Activated T-helper 1 cell treated with anti-CD3 and anti-CD28 coated beads, Interleukin-2, amount 50 U/mL, for 16 hours (primary cell): ENCODE data around the gene SLC25A28.
A peak's percentile ranks its signal among the peaks of the same experiment; 100 is the strongest.

Experiments
- DNase-seq, 2 donors: peaks; one replicate each; pipeline ENCODE4 v3.0.0-alpha.2; 2020; ENCODE audit warnings: low read depth in 1 of 2, low spot score in 1 of 2

SLC25A28 gene, protein sequence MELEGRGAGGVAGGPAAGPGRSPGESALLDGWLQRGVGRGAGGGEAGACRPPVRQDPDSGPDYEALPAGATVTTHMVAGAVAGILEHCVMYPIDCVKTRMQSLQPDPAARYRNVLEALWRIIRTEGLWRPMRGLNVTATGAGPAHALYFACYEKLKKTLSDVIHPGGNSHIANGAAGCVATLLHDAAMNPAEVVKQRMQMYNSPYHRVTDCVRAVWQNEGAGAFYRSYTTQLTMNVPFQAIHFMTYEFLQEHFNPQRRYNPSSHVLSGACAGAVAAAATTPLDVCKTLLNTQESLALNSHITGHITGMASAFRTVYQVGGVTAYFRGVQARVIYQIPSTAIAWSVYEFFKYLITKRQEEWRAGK

DNA sequence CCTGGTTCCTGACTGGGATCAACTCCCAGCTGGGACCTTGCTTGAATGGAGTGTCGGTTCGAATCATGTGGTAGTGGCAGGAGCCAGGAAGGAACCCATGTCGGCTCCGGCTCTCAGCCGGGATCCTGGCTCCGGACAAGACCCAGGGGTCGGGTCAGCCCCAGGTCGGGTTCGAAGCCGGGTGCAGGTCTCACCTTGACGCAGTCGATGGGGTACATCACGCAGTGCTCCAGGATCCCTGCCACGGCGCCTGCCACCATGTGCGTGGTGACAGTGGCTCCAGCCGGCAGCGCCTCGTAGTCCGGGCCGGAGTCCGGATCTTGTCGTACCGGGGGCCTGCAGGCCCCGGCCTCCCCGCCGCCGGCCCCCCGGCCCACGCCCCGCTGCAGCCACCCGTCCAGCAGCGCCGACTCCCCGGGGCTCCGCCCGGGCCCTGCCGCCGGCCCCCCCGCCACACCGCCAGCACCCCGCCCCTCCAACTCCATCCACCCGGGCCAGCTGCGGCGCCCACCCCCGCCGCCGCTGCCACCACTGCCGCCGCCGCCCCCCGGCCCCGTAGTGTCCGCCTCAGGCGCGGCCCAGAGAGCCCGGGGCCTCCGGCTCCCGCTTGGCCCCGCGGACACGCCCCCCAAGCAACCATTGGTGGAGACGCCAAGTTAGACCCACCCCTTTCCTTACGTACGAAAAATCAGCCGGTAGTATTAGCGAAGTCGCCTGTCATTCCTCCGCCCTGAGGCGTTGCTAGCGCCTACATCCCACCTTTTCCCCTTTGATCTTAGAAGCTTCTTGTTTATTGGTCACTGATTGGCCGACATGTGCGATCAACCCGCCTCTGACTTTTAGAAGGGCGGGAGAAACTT is at the start of gene SLC25A28:
Gene SLC25A28 (minus strand): TSS at position 589 of the 860 bp plus-strand sequence. CDS start 104 bp downstream, at position 485.
- peak; percentile 81 to 87 for DNase-seq

DNA sequence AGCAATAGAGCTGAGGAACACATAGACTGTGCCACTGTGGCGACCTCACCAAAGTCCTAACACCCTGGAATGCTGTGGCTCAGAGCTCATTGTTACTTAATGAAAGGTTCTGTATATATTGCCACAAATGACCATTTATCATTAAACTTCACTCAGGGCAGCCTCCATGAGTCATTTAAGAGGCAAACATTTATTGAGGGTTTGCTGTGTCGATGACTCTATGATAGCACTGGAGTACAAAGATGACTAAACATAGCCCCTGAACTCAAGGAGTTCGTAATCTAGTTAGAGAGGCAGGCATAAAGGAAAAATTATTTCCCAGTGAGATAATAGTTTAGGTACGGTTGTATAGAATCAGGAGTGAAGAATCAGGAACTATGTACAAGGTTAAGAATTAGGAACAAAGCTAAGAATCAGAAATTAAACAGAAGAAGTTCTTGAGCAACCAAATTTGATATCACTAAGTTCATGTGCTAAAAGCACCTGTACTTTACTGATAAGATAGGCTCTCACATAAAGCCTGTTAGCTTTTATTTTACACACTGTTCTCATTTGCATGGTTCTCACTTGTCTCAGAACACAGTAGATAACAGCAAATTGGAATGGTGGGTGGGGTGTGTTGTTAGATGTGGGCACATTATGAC is 47.0 kb upstream of the SLC25A28 start:
- no peak for DNase-seq

DNA sequence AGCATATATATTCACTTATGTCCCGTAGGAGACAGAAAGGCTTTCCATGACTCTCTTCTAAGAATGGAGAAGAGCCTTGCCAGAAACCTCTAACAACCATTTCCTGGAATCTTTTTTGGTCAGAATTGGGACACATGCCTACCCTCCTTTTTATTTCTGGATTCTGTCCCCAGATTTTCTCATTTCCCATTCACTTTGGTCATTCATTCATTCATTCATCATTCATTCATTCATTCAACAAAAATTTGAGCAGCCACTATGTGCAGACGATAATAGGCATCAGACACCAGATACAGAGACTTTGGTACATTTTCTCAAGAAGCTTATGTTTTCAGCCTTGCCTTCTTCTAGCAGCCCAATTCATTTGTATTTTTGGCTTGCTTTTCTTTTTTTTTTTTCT is 45.1 kb upstream of the SLC25A28 start:
- DNase-seq: no peak

DNA sequence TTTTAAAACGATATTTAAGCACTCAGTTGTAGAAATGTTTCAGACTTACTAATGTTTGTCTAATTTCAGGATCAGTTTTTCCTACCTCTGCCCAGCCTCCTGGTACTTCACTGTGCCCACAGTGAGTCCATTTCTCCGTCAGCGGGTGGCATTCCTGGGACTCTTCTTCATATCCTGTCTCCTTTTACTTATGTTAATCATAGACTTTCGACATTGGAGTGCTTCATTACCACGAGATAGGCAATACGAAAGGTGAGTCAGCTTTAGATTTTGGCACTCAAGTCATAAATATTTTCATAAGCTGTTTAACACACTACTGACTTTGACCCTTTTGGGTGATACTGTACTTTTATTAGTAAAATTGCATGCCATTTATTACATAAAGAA is 41.1 kb upstream of the SLC25A28 start:
- DNase-seq: no peak

DNA sequence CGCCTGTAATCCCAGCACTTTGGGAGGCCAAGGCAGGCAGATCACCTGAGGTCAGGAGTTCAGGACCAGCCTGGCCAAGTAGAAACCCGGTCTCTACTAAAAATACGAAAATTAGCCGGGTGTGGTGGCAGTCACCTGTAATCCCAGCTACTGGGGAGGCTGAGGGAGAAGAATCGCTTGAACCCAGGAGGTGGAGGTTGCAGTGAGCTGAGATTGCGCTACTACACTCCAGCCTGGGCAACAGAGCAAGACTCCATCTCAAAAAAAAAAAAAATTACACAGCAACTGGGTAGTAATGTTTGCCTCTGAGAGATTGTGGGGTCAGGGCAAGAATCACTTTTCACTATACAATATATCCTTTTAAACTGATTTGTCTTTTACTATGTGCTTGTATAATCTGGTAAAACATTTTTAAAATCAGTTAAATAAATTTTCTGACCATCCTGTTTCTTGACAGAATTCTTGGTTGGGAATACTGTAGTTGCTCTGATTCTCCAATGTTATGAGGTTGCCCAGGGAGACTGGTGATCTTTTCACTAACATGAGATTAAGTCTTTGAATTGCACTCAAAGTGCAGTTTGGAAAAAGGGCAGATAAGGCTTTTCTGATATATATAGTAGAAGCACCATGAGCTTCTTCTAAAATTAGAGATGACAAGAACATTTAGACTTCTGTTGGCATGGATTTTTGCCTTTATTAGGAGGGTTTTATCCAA is 40.6 kb upstream of the SLC25A28 start:
- DNase-seq: no peak

DNA sequence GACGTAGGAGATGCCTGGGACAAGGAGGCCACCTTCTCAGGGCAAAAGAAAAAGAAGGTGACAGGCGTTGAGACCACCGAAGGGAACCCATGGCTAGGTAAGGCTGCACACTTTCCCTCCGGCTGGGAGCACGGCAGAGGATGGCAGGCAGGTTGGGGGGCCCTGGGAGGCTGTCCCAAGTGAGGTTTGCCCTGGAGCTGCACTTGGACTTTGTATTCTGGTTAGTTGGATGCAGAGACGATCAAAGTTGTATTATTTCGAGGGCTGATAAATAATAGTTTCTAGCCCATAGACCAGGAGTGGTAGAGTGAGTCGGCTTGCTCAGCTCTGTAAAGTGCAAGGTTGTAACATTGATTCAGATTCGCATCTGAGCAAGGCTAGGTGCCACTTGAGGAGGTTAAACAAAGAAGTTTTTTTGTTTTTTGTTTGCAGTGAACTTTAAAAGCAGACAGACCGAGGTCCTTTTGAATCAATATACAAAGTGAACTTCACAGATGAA is 39.7 kb upstream of the SLC25A28 start:
- no peak for DNase-seq

DNA sequence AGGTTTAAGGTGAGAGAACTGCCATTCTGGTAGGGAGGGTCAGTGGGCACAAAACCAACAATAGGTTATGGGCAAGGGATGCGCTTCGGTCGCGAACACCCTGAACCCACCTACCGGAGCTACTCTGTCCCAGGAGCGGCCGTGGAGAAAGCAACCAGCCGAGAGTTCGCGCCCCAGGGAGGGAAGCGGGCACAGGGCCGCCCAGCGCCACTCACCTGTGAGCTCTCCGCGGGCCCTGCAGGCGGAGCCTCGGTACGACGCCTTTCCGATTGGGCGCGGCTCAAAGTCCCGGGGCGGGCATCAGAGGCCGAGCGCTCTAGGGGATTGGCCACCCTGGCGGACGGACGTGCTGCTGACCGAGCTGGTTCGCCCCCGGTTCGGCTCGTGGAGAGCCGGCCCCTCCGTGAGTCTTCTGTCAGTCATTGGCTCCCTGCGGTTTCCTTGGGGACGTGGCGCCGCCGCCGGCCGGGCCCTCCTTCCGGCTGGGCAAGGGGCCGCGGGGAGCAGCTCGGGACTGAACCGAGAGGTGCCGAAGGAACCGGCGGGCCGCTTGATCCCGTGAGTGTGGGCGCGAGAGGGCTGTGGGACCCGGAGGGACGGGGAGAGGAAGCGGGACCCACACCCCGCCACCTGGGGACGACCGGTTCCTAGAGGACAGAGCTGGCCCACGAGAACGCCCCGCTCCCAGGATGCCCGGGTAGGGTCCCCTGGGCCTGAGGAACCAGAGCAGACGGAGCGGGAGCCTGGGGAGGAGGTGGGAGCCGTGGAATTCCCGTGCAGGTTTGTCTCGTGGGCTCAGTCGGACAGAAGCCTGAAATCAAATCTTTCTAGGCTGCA is 39.0 kb upstream of the SLC25A28 start, which contains the start of gene ENTPD7:
Gene ENTPD7 (plus strand): TSS at position 479 of the 837 bp plus-strand sequence. CDS start 448 bp downstream, outside the sequence.
- peak; percentile 74 to 86 for DNase-seq

DNA sequence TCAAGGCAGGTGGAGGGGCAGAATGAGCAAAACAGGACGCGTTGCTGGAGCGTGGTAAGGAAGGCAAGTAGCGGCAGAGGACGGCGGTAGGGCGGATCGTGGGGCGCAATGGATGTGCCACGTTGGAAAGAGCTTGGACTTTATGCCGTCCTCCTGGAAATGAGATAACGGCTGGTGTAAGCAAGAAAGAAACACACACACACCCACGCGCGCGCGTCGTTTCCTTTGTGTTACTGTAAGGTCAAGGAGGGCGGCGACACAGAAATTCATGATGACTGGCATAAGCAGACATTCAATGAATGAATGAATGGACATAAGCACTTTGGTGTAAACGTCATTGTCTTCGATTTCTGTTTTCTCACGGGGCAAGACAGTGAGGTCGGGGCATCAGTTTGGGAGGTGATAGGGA is 38.4 kb upstream of the SLC25A28 start:
- DNase-seq: peak in 1 of 2 donors; percentile 36

DNA sequence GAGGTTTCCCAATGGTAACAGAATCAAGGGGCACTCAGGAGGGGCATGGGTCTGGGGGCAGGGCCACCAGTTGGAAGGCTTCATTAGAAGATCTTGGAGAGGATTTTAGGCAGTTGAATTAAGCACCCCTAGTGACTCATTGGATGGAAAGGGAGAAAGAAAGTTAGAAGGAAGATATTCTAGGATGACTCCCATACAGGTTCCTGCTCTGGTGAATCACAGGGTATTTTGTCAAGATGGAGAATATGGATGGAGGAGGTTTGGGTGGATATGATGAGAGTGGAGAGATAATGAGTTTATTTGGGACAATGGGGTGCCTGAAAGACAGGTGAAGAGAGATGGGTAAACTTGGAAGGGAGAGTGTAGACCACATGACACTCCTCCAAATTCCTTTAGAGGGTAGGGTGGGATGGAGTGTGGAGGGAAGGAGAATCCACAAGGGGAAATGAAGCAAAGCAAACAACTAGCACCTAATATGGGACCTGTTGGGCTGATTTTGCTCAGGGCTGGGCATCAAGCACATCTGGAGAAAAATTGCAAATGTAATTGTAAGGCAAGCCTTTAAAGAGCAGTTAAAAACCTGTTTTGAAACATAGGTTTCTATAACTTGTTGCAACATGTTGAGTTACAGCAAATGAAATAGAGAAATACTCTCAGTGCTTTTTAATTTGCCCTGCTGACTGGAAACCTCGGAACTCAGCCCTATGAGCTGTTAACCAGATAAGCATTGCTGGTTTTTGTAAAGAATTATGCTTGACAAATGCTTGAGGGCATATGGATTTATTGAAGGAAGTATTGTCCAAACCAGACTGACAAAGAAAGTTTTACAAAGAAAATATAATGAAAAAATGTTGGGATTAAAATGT is 36.2 kb upstream of the SLC25A28 start:
- DNase-seq: no peak

DNA sequence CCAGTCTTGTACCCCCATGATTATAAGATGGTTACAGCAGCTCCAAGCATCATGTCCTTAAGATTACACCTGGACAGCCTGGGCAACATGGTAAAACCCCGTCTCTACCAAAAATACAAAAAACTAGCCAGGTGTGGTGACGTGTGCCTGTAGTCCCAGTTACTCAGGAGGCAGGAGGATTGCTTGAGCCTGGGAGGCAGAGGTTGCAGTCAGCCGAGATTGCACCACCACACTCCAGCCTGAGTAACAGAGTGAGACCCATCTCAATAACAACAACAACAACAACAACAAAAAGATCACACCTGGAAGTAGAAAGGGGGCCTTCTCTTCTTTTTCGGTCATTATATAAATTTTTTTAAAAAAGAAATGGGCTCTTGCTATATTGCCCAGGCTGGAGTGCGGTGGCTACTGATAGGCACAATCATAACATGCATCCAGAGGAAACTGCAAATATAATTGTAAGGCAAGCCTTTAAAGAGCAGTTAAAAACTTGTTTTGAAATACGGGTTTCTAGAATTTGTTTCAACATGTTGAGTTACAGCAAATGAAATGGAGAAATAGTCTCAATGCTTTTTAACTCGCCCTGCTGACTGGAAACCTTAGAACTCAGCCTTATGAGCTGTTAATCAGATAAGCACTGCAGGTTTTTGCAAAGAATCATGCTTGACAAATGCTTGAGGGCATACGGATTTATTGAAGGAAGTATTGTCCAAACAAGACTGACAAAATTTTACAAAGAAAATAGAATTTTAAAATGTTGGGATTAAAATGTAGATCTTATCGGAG is 34.3 kb upstream of the SLC25A28 start:
- DNase-seq: no peak

DNA sequence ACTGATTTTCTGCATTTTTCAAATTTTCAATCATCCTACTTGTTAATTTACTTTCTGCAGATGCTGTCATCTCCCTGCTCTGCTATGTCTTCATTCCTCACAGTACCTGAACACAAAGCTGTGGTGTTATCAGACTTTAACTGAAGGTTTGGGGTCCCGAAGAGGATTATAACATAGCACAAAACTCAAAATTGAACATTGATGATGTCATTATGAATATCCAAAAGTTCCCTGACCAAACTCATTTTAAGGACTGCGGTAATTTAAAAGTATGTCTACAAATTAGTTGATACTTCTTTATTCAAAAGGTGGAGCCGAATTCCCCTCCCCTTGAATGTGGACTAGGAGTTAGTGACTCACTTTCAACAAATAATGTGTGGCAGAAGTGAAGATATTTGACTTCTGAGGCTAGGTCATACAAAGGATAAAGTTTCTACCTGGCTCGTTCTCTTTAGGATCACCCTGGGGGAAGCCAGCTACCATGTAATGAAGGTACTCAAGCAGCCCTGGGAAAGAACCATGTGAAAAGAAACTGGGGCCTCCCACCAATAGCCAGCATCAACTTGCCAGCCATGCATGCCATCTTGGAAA is 32.7 kb upstream of the SLC25A28 start:
- no peak for DNase-seq

DNA sequence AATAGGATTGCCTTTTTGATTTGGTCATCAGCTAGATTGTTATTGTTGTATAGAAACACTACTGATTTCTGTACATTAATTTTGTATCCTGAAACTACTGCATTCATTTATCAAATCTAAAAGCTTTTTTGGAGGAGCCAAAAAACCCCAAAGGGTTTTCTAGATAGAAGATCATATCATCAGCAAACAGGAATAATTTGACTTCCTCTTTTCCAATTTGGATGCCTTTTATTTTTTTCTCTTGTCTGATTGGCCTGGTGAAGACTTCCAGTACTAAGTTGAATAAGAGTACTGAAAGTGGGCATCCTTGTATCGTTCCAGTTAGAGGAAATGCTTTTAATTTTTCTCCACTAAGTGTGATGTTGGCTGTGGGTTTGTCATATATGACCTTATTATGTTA is 28.5 kb upstream of the SLC25A28 start:
- no peak for DNase-seq

DNA sequence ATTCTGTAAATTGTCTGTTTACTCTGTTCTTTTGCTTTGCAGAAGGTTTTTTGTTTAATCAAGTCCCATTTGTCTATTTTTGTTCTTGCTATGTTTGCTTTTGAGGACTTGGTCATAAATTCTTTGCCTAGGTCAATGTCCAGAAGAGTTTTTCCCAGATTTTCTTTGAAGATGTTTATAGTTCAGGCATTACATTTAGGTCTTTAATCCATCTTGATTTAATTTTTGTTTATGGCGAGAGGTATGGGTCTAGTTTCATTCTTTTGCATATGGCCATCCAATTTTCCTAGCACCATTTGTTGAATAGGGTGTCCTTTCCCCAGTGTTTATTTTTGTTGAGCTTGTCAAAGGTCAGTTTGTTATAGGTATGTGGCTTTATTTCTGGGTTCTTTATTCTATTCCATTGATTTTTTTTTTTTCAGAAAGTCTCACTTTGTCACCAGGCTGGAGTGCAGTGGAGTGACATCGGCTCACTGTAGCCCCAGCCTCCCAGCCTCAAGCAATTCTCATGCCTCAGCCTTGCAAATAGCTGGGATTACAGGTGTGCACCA is 27.4 kb upstream of the SLC25A28 start:
- no peak for DNase-seq

DNA sequence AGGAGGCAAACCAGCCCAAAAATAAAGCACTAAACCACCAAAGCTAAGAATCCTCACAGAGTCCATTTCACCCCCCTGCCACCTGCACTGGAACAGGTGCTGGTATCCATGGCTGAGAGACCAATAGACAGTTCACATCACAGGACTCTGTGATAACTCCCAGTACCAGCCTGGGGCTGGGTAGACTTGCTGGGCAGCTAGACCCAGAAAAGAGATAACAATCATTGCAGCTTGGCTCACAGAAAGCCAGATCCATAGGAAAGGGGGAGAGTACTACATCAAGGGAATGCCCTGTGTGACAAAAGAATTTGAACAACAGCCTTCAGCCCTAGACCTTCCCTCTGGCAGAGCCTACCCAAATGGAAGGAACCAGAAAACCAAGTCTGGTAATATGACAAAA is 13.6 kb upstream of the SLC25A28 start:
- no peak for DNase-seq

DNA sequence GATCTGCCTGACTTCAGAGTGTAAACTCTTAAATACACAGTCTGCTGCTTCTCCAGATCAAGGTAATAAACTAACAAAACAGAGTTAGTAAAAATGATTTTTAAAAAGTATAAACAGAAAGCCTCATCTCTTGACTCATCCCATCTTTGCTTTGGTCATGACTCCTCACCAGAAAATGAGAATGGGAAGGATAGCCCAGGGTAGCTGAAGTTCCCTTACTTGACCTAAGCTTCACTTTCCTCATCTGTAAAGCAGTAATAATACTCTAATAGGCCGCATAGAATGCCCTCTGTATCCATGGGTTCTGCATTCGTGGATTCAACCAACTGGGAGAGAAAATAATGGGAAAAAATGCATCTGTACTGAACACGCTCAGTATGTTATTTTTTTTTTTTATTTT is 11.3 kb upstream of the SLC25A28 start:
- DNase-seq: no peak

DNA sequence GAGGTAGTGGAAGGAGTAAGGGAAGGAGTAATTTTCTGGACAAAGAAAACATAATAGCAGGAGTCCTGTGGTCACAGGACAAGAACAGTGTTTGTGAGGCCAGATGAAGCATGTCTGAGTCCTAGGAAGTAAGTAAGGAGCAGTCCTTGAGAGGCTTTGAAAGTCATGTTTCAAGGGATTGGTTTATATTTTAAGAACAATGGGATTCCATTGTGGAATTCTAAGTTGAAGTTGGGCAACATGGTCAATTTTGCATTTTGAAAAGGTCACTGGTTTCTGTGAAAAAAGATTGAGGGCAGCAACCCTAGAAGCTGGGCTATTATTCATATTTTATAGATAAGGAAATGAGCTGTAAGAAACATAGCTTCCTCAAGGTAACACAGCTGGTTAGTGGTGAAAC is 10.8 kb upstream of the SLC25A28 start:
- no peak for DNase-seq

DNA sequence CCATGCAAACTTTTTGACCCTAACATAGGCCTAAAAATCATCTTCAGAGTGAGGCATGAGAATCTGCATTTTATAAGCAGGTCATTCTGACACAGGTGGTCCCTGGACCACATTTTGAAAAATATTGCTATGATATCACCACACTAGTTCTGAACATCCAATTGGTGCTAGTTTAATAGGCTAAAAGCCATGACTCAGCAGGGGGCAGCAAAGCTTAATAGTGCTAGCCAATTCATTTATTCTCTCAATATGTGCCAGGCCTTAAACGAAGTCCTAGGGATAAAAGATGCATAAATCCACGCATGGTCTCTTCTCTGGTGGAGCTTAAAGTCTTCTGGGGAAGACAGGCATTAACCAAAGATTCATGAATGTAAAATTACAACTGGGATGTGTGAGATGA is 10.2 kb upstream of the SLC25A28 start:
- DNase-seq: no peak

DNA sequence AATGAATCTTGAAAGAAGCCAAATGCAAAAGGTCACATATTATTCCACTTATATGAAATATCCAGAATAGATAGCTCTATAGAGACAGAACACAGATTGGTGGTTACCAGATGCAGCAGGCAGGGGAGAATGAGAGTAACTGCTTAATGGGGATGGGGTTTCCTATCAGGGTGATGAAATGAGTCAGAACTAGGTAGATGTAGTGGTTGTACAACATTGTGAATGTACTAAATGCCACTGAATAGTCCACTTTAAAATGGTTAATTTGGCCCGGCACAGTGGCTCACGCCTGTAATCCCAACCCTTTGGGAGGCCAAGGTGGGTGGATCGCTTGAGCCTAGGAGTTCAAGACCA is 9.4 kb upstream of the SLC25A28 start:
- DNase-seq: no peak
